Measurements from ENCODE around the gene FCRL1. TPM values are rescaled to one million over a fixed set of nuclear protein-coding genes. Genes with fewer than 3 reads are reported as not detected.

FCRL1 gene
- 1 to 10 TPM; 3.2 to 3.4 TPM for total RNA-seq
- polyA plus RNA-seq, result 1 to 10 TPM in 1 of 2 donors, under 1 TPM in 1; 0.26 to 4.2 TPM
- long read RNA-seq, donor 1, result 0 reads
- long read RNA-seq, donor 2, result 0 reads
- long read RNA-seq, donor 3, result 0 reads
- long read RNA-seq, donor 4, result 0 reads
- long read RNA-seq, donor 5, result 0 reads

GRCh38 chr1:157819896-157820295 lies at the start of gene FCRL1:
Gene FCRL1, minus strand, starts transcription at chr1:157820120. Its CDS starts 83 bp downstream, at chr1:157820037.
- H3K9me3 ChIP-seq (ENCODE audit: control insufficient read depth in 4 of 4, insufficient read depth in 3 of 4, low read length in 3 of 4), result no peaks in the 10 kb centered on the region
- H3K27me3 ChIP-seq (ENCODE audit: control insufficient read depth in 3 of 3, insufficient read depth in 3 of 3, low read length in 2 of 3), result no peaks in the 10 kb centered on the region
- H3K36me3 ChIP-seq (ENCODE audit: control insufficient read depth in 4 of 4, insufficient read depth in 4 of 4, low read length in 4 of 4), result no peaks in the 10 kb centered on the region
- no peak for ATAC-seq (ENCODE audit: insufficient read depth, low FRiP score)
- 34 to 47% methylated on average over 3 of the region's 3 CpGs for WGBS, 2 donors
- DNase-seq, result no peak
- TF ChIP-seq CTCF (IDR thresholded peaks at IDR 0.05; ENCODE audit: control extremely low read depth, extremely low read depth), result no peak
- no peak within 1 kb of the TSS for H3K4me3 ChIP-seq
- no peak within 1 kb of the TSS for H3K27ac ChIP-seq (ENCODE audit: low read depth in 1 of 2, low read length in 1 of 2)
- H3K4me1 ChIP-seq (ENCODE audit: control insufficient read depth in 5 of 5, insufficient read depth in 5 of 5, low read length in 5 of 5), result no peaks in the 10 kb centered on the region
- H3K9ac ChIP-seq (ENCODE audit: insufficient read depth in 1 of 2, low read length in 2 of 2), result no peak within 1 kb of the TSS

- Histone ChIP-seq H3K9me3 (ENCODE audit: control insufficient read depth in 4 of 4, insufficient read depth in 3 of 4, low read length in 3 of 4) (no peaks in the 10 kb centered on the region), H3K9ac (ENCODE audit: insufficient read depth in 1 of 2, low read length in 2 of 2) (no peak overlapping the region), H3K27ac (ENCODE audit: low read depth in 1 of 2, low read length in 1 of 2) (no peak overlapping the region), H3K4me3 (no peak overlapping the region), H3K4me1 (ENCODE audit: control insufficient read depth in 5 of 5, insufficient read depth in 5 of 5, low read length in 5 of 5) (no peaks in the 10 kb centered on the region), H3K36me3 (ENCODE audit: control insufficient read depth in 4 of 4, insufficient read depth in 4 of 4, low read length in 4 of 4) (no peaks in the 10 kb centered on the region), H3K27me3 (ENCODE audit: control insufficient read depth in 3 of 3, insufficient read depth in 3 of 3, low read length in 2 of 3) (no peaks in the 10 kb centered on the region)
- no peak for ATAC-seq (ENCODE audit: insufficient read depth, low FRiP score)
- DNase-seq, result no peak
- 89 to 100% methylated on average over 1 of the region's 1 CpG for WGBS, 2 donors
- no peak for TF ChIP-seq CTCF (IDR thresholded peaks at IDR 0.05; ENCODE audit: control extremely low read depth, extremely low read depth)
Measured at GRCh38 chr1:157868654-157869053, 48.7 kb upstream of the FCRL1 start.

GRCh38 chr1:157862114-157863070 lies 42.5 kb upstream of the FCRL1 start:
- 70 to 77% methylated on average over 6 of the region's 6 CpGs for WGBS, 2 donors
- no peaks in the 10 kb centered on the region for H3K9me3 ChIP-seq (ENCODE audit: control insufficient read depth in 4 of 4, insufficient read depth in 3 of 4, low read length in 3 of 4)
- TF ChIP-seq CTCF (IDR thresholded peaks at IDR 0.05; ENCODE audit: control extremely low read depth, extremely low read depth), result no peak
- no peaks in the 10 kb centered on the region for H3K36me3 ChIP-seq (ENCODE audit: control insufficient read depth in 4 of 4, insufficient read depth in 4 of 4, low read length in 4 of 4)
- no peak for ATAC-seq (ENCODE audit: insufficient read depth, low FRiP score)
- H3K27ac ChIP-seq (ENCODE audit: low read depth in 1 of 2, low read length in 1 of 2), result no peak overlapping the region
- no peaks in the 10 kb centered on the region for H3K4me1 ChIP-seq (ENCODE audit: control insufficient read depth in 5 of 5, insufficient read depth in 5 of 5, low read length in 5 of 5)
- peaks cover 0 to 2% (median 0%) of the 10 kb centered on the region in 3 donors for H3K27me3 ChIP-seq (ENCODE audit: control insufficient read depth in 3 of 3, insufficient read depth in 3 of 3, low read length in 2 of 3)
- no peak for DNase-seq
- no peak overlapping the region for H3K9ac ChIP-seq (ENCODE audit: insufficient read depth in 1 of 2, low read length in 2 of 2)
- no peak overlapping the region for H3K4me3 ChIP-seq

All from lung (tissue), 16 donors.